ENCODE data around the gene CDH4. TPM values are rescaled to one million over a fixed set of nuclear protein-coding genes. Genes with fewer than 3 reads are reported as not detected.

The CDH4 gene
- total and polyA plus RNA-seq, 2 of the 8 experiments (the other 6 are each of a cell fraction or from before 2014, with no cell fraction given) = 4.3 to 7.9 TPM

DNA sequence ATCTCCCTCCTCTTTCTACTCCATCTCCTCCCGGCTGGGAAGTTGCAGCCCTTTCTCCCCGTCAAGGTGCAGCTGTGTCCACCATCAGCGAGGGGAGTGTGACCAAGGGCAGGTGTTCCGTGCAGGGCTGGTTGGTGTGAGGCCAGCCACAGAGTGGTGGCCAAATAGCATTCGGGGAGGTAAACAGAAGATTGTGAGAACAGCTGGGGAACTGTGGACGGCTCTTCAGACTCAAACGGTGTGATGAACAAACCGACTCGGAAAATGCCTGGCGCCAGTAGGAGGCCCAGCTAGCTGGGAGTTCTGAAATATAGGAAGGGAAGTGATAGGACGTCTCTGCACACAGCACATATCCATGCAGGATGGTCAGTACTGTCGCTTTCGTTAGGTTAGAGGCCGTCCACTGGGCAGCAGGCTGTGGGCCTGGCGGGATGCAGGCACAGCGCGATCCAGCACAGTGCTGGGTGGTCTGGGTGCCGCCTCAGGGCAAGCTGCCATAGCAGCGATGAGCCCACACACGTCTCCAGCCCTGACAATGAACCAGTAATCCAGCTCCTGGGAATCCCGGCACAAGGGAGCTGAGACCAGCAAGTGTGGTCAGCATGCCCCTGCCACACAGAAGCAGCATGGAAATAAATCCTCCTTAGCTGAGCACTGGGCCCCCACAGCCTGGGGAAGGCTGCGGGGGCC is 555.6 kb downstream of the CDH4 start:
- FAIRE-seq = no peak
- Histone ChIP-seq H3K14ac (ENCODE audit: insufficient read length) (no peak overlapping the region), H2BK12ac (ENCODE audit: low read depth, low read length) (no peak overlapping the region), H4K8ac (ENCODE audit: extremely low read depth, insufficient read depth, low read length) (no peak overlapping the region), H3K79me1 (ENCODE audit: low read depth, low read length) (no peaks in the 10 kb centered on the region), H2AK5ac (ENCODE audit: low read depth, low read length) (no peak overlapping the region), H3K23ac (ENCODE audit: insufficient read length) (no peak overlapping the region), H3K18ac (ENCODE audit: extremely low read depth, low read length) (no peak overlapping the region), H2BK15ac (ENCODE audit: low read length) (no peak overlapping the region), H3K79me2 (ENCODE audit: control insufficient read depth in 1 of 2, insufficient read depth in 2 of 2, low read length in 2 of 2) (no peaks in the 10 kb centered on the region), H3K36me3 (ENCODE audit: control insufficient read depth in 2 of 4, insufficient read depth in 4 of 4, low read length in 3 of 4) (no peaks in the 10 kb centered on the region), H3K4me3 (ENCODE audit: extremely low read depth in 1 of 4, insufficient read depth in 2 of 4, low read depth in 3 of 4, low read length in 4 of 4) (no peak overlapping the region), H3K27ac (ENCODE audit: low read depth, low read length) (no peak overlapping the region), H3K27me3 (replicated peaks in 1 of 4; ENCODE audit: control insufficient read depth in 3 of 4, extremely low read depth in 1 of 4, insufficient read depth in 3 of 4, low read length in 3 of 4) (peaks cover 0 to 5% (median 2%) of the 10 kb centered on the region in 4 experiments; a peak in 3 of 7 replicates), H3K4me2 (ENCODE audit: insufficient read depth in 1 of 2, low read depth in 2 of 2, low read length in 2 of 2) (no peak overlapping the region), H2BK5ac (ENCODE audit: low read depth, low read length) (no peak overlapping the region), H4K91ac (replicated peaks; ENCODE audit: insufficient read length, low read length) (no peak overlapping the region), H3K9me3 (ENCODE audit: insufficient read depth in 2 of 2, low read depth in 1 of 2, low read length in 1 of 2) (no peaks in the 10 kb centered on the region), H3K9ac (replicated peaks in 1 of 4; ENCODE audit: extremely low read depth in 1 of 4, low read depth in 3 of 4, low read length in 3 of 4) (no peak overlapping the region), H3K56ac (replicated peaks; ENCODE audit: insufficient read length, low read depth, low read length) (no peak overlapping the region), H4K5ac (ENCODE audit: insufficient read length, low read depth, low read length) (no peak overlapping the region), H3K4me1 (replicated peaks in 1 of 4; ENCODE audit: control insufficient read depth in 3 of 4, insufficient read depth in 4 of 4, low read length in 3 of 4) (peaks cover 0 to 2% (median 0%) of the 10 kb centered on the region in 4 experiments; a peak in 2 of 7 replicates), H3K23me2 (ENCODE audit: low read depth, low read length) (no peaks in the 10 kb centered on the region), H2BK120ac (replicated peaks; ENCODE audit: low read depth, low read length) (no peak overlapping the region), H3K4ac (replicated peaks; ENCODE audit: insufficient read length, low read depth, low read length) (no peak overlapping the region), H2AFZ (ENCODE audit: low read length) (no peak overlapping the region), H4K20me1 (replicated peaks in 1 of 2; ENCODE audit: control insufficient read depth in 1 of 2, insufficient read depth in 2 of 2, low read length in 2 of 2) (peaks cover 0 to 7% of the 10 kb centered on the region in 2 experiments), H2BK20ac (ENCODE audit: low read length) (no peak overlapping the region)
- ChIA-PET POLR2A (ENCODE audit: partially characterized antibody) (interaction anchor here (1.1 to 1.2 kb wide), 2 partner anchors 9 kb away, joined by 3 read pairs; no protein-coding TSS in a partner anchor), CTCF (ENCODE audit: partially characterized antibody) (interaction anchor here (0.8 to 1.3 kb wide), 6 partner anchors 8 to 292 kb away, joined by 3 to 6 read pairs (median 4); no protein-coding TSS in a partner anchor)
- no peak for DNase-seq (ENCODE audit: low read depth in 1 of 2, low spot score in 2 of 2)
- TF ChIP-seq POU5F1 (IDR thresholded peaks at IDR 0.05; ENCODE audit: low read depth, low read length) = no peak
- TF ChIP-seq HDAC6 (IDR thresholded peaks at IDR 0.05; ENCODE audit: low read depth, low read length) = no peak
- TF ChIP-seq CEBPB (IDR thresholded peaks at IDR 0.05; ENCODE audit: low read depth, low read length) = no peak
- TF ChIP-seq PHF8 (conservative IDR thresholded peaks at IDR 0.05; ENCODE audit: low read depth, low read length) = no peak
- no peak for TF ChIP-seq RAD21 (IDR thresholded peaks at IDR 0.05 in 1 of 2, conservative IDR thresholded peaks at IDR 0.05 in 1 of 2; ENCODE audit: low read depth in 2 of 2, low read length in 2 of 2)
- no peak for TF ChIP-seq TBP (IDR thresholded peaks at IDR 0.05; ENCODE audit: low read depth, low read length)
- no peak for TF ChIP-seq BRCA1 (IDR thresholded peaks at IDR 0.05; ENCODE audit: low read depth, low read length)
- TF ChIP-seq, protein P1, sequence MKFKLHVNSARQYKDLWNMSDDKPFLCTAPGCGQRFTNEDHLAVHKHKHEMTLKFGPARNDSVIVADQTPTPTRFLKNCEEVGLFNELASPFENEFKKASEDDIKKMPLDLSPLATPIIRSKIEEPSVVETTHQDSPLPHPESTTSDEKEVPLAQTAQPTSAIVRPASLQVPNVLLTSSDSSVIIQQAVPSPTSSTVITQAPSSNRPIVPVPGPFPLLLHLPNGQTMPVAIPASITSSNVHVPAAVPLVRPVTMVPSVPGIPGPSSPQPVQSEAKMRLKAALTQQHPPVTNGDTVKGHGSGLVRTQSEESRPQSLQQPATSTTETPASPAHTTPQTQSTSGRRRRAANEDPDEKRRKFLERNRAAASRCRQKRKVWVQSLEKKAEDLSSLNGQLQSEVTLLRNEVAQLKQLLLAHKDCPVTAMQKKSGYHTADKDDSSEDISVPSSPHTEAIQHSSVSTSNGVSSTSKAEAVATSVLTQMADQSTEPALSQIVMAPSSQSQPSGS (IDR thresholded peaks at IDR 0.05; ENCODE audit: low read length) = no peak
- no peak for TF ChIP-seq ASH2L (IDR thresholded peaks at IDR 0.05; ENCODE audit: low read length)
- no peak for TF ChIP-seq TAF1 (IDR thresholded peaks at IDR 0.05; ENCODE audit: low read depth, low read length)
- no peak for TF ChIP-seq CBX5 (IDR thresholded peaks at IDR 0.05; ENCODE audit: low read depth, low read length)
- 94% methylated on average over 21 of the region's 22 CpGs; no CpG with 5 or more reads in 1 of the 2 experiments for WGBS, 2 experiments (ENCODE audit: extremely low coverage in 1 of 2, insufficient coverage in 1 of 2, insufficient read length in 1 of 2, insufficient replicate concordance in 2 of 2, low coverage in 1 of 2, low lambda C conversion rate in 2 of 2, missing lambda C conversion rate in 1 of 2)

Data from H1 (cell line).